Stimulated activated CD4-positive, alpha-beta T cell treated with anti-CD3 and anti-CD28 coated beads, Interleukin-2, amount 100 ng/mL, for 4 hours (primary cell): Measurements from ENCODE around the gene TPCN2.
"Not testable (repeated sequence)": the region's sequence is repeated elsewhere in the genome, so short reads cannot be mapped to it uniquely, and the experiment has no call there.

Experiments
- DNase-seq: peaks from one replicate; pipeline ENCODE4 v3.0.0-alpha.2; 2020; ENCODE audit warnings: low read depth

TPCN2 gene

GRCh38 chr11:69048694-69049489, at the start of gene TPCN2:
TSS of gene TPCN2 (plus strand) at chr11:69048932. CDS start at chr11:69048998, 66 bp downstream.
- peak; percentile 87 for DNase-seq

GRCh38 chr11:68999093-68999747, 49.5 kb upstream of the TPCN2 start:
- DNase-seq = no peak

GRCh38 chr11:68999748-69000355, 48.9 kb upstream of the TPCN2 start:
- not testable (repeated sequence) for DNase-seq

- DNase-seq = no peak
These were observed 48.3 kb upstream of the TPCN2 start for GRCh38 chr11:69000391-69000790.

- no peak for DNase-seq
These were observed 47.9 kb upstream of the TPCN2 start for GRCh38 chr11:69000831-69001242.

GRCh38 chr11:69001243-69002081, 47.3 kb upstream of the TPCN2 start:
- no peak for DNase-seq

- no peak for DNase-seq
These were observed 46.6 kb upstream of the TPCN2 start for GRCh38 chr11:69002110-69002569.

GRCh38 chr11:69002570-69003231, 46.0 kb upstream of the TPCN2 start:
- DNase-seq = no peak

GRCh38 chr11:69003301-69003865, 45.3 kb upstream of the TPCN2 start:
- DNase-seq = no peak

GRCh38 chr11:69003866-69004367, 44.8 kb upstream of the TPCN2 start:
- DNase-seq = no peak

- DNase-seq = no peak
These were observed 44.1 kb upstream of the TPCN2 start for GRCh38 chr11:69004411-69005182.

GRCh38 chr11:69005183-69005630, 43.5 kb upstream of the TPCN2 start:
- no peak for DNase-seq

GRCh38 chr11:69005631-69006368, 42.9 kb upstream of the TPCN2 start:
- no peak for DNase-seq

- no peak for DNase-seq
These were observed 41.9 kb upstream of the TPCN2 start for GRCh38 chr11:69006816-69007215.

- no peak for DNase-seq
These were observed 40.8 kb upstream of the TPCN2 start for GRCh38 chr11:69007975-69008381.

GRCh38 chr11:69008737-69009440, 39.8 kb upstream of the TPCN2 start:
- DNase-seq = no peak

GRCh38 chr11:69009441-69010211, 39.1 kb upstream of the TPCN2 start:
- no peak for DNase-seq

- DNase-seq = no peak
These were observed 38.3 kb upstream of the TPCN2 start for GRCh38 chr11:69010361-69010891.
